LNCAP (cell line): Measurements from ENCODE around the gene TRAP1.

Source experiments
- TF ChIP-seq, protein P1 (sequence below): fragments of 450-650 bp; IDR thresholded peaks from 2 replicates; pipeline ENCODE4 v1.5.1; 2017; ENCODE audit warnings: mild to moderate bottlenecking

The TRAP1 gene

DNA sequence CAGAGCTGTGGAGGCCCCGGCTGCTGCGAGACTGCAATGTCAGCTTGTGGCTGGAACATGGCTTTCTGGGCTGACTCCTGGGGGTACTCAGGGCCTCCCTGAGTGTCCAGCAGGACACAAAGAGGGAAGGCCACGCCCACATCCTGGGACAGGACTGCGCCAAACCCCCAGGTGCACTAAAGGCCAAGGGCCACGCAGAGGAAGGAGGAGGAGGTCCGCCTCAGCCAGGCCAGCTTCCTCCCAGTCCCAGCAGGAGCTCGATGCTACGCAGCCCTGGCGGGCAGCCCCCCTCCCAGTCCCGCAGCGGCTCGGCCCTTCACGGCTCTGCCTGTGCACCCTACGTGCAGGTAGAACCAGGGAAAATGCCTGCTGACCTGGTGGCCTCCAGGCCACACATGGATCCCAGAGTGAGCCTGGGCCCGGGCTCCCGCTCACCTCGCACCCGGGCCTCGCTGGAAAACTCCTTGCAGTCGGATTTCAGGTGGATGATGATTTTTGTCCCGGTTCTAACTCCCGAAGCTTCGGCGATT is 41.7 kb downstream of the TRAP1 start:
- TF ChIP-seq, protein P1, sequence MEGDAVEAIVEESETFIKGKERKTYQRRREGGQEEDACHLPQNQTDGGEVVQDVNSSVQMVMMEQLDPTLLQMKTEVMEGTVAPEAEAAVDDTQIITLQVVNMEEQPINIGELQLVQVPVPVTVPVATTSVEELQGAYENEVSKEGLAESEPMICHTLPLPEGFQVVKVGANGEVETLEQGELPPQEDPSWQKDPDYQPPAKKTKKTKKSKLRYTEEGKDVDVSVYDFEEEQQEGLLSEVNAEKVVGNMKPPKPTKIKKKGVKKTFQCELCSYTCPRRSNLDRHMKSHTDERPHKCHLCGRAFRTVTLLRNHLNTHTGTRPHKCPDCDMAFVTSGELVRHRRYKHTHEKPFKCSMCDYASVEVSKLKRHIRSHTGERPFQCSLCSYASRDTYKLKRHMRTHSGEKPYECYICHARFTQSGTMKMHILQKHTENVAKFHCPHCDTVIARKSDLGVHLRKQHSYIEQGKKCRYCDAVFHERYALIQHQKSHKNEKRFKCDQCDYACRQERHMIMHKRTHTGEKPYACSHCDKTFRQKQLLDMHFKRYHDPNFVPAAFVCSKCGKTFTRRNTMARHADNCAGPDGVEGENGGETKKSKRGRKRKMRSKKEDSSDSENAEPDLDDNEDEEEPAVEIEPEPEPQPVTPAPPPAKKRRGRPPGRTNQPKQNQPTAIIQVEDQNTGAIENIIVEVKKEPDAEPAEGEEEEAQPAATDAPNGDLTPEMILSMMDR = no peak

DNA sequence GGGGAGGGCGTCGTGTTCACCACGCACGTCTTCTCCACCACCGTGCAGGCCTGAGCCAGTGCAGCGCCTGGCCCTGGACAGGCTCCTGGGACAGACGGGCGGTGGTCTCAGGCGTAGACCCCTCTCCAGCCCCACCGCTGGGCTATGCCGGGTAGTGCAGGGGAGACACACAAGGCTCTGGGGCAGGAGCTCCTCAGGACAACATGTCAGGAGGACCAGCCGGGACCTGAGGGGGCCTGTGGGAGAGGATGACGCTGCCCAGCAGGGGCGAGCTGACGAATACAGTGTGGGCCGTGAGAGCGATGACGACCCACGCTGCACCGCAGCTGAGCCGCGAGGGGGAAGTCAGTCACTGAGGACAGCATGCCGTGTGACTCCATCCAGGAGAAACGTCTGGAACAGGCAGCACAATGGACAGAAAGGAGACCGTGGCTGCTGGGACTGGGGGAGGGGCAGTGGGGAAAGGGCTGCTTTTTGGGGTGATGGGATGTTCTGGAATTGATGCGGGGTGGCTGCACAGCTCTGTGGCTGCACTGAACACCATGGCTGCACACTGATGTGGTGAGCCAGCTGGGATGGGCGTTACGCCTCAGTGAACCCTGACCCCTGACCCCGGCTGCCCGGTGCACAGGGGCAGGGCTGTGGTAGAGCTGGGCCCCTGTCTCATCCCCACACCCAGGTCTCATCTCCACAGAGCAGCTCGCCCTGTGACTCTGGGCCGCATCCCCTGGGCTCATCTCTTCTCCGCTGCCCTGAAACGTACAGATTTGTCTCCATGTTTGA is 42.6 kb downstream of the TRAP1 start:
- TF ChIP-seq, protein P1 = no peak

DNA sequence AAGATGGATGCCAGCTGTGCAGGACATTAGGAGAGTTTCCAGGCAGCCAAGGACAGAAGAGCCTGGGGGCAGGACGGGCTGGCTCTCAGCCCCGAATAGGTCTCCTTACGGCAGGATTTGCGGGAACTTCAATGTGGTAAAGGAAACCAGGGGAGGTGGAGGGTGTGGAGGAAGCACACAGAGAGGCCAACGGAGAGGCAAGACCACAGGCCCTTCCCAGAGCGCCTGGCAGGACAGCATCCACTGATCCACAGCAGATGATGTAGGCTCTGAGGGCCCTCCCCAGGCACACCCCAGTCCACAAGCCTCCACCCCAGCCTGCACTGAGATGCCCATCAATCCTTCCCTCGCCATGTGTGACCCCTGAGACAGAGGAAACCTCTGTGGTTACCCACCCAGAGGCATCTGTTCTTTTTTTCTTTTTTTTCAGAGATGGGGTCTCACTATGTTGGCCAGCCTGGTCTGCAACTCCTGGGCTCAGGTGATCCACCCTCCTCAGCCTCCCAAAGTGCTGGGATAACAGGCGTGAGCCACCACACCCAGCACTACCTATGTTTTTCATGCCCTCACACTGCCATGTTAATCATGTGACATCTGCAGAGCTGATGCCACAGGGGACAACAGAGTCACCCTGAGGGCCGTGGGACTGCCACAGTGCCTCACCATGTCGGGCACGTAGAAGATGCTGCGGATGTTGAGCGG is 43.5 kb downstream of the TRAP1 start:
- TF ChIP-seq, protein P1 = no peak

DNA sequence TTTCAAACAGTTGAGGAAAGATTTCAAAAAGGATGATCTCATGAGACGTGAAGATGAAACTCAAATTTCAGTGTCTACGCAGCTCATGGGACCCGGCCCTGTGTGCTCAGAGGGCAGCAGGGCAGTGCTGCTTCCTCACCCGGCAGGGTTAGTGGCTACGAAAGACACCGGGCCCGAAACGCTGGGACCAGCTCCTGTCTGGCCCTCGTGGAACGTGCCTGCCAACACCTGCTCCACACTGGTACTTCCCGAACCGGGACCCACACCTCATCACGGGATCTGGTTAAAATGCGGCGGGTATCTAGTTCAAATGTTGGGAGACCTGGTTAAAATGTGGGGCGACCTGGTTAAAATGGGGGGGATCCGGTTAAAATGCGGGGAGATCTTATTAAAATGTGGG is 44.1 kb downstream of the TRAP1 start:
- TF ChIP-seq, protein P1 = no peak

DNA sequence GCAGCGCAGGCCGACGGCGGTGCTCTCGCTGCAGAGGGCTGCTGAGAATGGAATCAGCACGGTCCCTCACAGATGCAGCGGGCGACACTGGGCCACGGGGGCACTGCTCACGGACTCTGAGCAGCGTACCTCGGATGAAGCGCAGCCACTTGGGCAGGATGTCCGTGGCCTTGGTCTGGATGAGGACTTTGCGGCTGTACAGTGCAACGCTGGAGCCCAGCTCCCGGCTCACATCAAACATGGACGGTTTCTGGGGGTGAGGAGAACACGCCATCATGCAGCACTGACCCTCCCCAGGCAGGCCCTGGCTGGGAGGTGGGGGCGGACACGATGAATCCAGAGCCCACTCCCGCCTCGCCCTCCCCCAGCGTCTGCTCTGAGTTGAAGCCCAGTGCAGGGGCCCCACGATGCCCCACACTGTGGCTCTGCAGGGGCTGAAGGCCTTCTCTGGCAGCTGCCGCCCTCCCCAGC is 44.7 kb downstream of the TRAP1 start:
- TF ChIP-seq, protein P1 = no peak

DNA sequence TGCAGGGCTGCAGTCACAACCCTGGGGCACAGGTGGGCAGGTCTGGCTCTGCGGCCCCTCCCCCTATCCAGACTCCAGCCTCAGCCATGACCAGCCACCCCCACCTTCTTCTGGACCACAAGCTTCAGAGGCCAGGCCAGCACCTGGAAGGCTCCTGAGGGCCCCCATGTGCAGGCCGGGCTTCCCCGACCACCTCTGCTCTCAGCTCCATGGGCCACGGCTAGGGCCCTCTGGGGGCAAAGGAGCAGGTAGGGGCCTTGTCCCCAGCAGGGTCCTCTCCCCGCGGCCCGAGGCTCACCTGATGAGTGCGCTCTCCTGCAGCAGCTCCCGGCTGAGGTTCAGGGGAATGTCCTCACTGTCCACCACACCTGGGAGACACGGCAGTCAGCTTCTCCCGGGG is 45.9 kb downstream of the TRAP1 start:
- TF ChIP-seq, protein P1 = no peak

DNA sequence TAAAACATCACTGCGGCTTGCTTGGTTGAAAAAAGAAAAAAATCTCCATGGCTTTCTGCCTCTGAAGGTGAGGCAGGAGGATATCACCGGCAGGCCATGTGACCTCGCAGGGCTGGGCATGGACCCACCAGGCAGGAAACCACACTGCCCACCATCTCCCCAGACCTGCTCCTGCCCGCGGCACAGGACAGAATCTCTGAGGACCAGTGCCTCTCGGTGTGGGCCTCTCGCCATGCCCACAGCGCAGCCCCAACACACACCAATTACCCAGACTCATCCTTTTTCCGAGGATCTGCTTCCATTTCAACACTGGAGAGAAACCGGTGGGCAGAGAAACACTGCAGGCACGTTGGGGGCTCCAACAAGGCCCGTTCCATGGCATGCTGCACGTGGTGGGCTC is 46.6 kb downstream of the TRAP1 start:
- TF ChIP-seq, protein P1 = no peak
